HepG2 (cell line): Measurements from ENCODE around the gene IQCK. TPM values are rescaled to one million over a fixed set of nuclear protein-coding genes. Genes with fewer than 3 reads are reported as not detected.
A peak's percentile ranks its signal among the peaks of the same experiment; 100 is the strongest.

ENCODE experiments used
- ATAC-seq: fragments of 200-7000 bp; cut with Tn5 transposase; 3 replicates; pipeline ENCODE4 v1.9.1; 2020; ENCODE audit warnings: mild to moderate bottlenecking, moderate library complexity
- BruUV-seq: library from RNA; stranded (reverse); fragments of 400-500 nt; replicated peaks from 2 replicates; lab custom pipeline; 2021; lab: Mats Ljungman, UMichigan
- CTCF ChIA-PET: fragments of 300-600 bp; formaldehyde crosslinking; extraction: SDS; loops from one replicate; lab custom pipeline; 2021; ENCODE audit warnings: low total read pairs, inconsistent platforms, low intra/inter-chr PET ratio; lab: Yijun Ruan, JAX
- POLR2A ChIA-PET: fragments of 350-600 bp; sonication (Branson Sonifier 250); formaldehyde crosslinking; loops from one replicate; lab custom pipeline; 2020; ENCODE audit warnings: antibody characterized with exemption, inconsistent platforms; lab: Yijun Ruan, JAX
- DNase-seq: peaks from one replicate; pipeline ENCODE4 v3.0.0-alpha.2; 2015; ENCODE audit warnings: low spot score
- FAIRE-seq: peaks from 3 replicates; lab custom pipeline; 2011; peaks lifted over from hg19 to GRCh38; lab: Jason Lieb, UNC
- H2AFZ ChIP-seq: one replicate; pipeline ENCODE4 v1.6.1; 2011; ENCODE audit warnings: low read length, inconsistent platforms
- H3K27ac ChIP-seq: fragments of 300-600 bp; 3 replicates; pipeline ENCODE4 v1.8.0; 2011; ENCODE audit warnings: mixed run types, mild to moderate bottlenecking, mixed read lengths, low read length, inconsistent platforms; ENCODE audit not compliant: insufficient read depth; ENCODE audit errors: extremely low read length
- H3K27me3 ChIP-seq, 2 experiments: fragments of 200-600 bp in 1 of 2; 2 replicates in 1 of 2; 3 replicates in 1 of 2; pipeline versions ENCODE4 v1.6.0 to v1.8.0; 2011; ENCODE audit warnings: low read length in 2 of 2, mild to moderate bottlenecking in 2 of 2, moderate library complexity in 2 of 2, inconsistent platforms in 1 of 2; ENCODE audit not compliant: insufficient read depth in 2 of 2, control insufficient read depth in 1 of 2
- H3K36me3 ChIP-seq, 2 experiments: fragments of 200-600 bp in 1 of 2; replicated peaks in 1 of 2; 2 replicates in 1 of 2; 3 replicates in 1 of 2; pipeline versions ENCODE4 v1.5.1 to v1.8.0; 2011; ENCODE audit warnings: low read length in 2 of 2, inconsistent platforms in 1 of 2; ENCODE audit not compliant: insufficient read depth in 2 of 2, control insufficient read depth in 1 of 2
- H3K4me1 ChIP-seq: 2 replicates; pipeline ENCODE4 v1.5.1; 2012; ENCODE audit warnings: low read length, inconsistent platforms; ENCODE audit not compliant: insufficient read depth
- H3K4me2 ChIP-seq: 2 replicates; pipeline ENCODE4 v1.6.0; 2011; ENCODE audit warnings: low read depth, low read length, inconsistent platforms
- H3K4me3 ChIP-seq, 3 experiments: fragments of 200-600 bp in 1 of 3; sonication (generic), shearing (Covaris generic) in 1 of 3; replicated peaks in 1 of 3; 2 replicates each; pipeline ENCODE4 v1.5.1; 2011 to 2016; ENCODE audit warnings: low read length in 3 of 3, inconsistent platforms in 2 of 3, low read depth in 2 of 3, mild to moderate bottlenecking in 2 of 3, control low read depth in 1 of 3, mixed read lengths in 1 of 3; ENCODE audit not compliant: insufficient read depth in 1 of 3
- H3K79me2 ChIP-seq: one replicate; pipeline ENCODE4 v1.6.1; 2011; ENCODE audit warnings: low read length, inconsistent platforms; ENCODE audit not compliant: insufficient read depth
- H3K9ac ChIP-seq: 2 replicates; pipeline ENCODE4 v1.6.0; 2011; ENCODE audit warnings: mild to moderate bottlenecking, low read depth, low read length, inconsistent platforms; ENCODE audit not compliant: insufficient read depth
- H3K9me3 ChIP-seq: 2 replicates; pipeline ENCODE4 v1.5.1; 2012; ENCODE audit warnings: mild to moderate bottlenecking, low read length
- H4K20me1 ChIP-seq: 2 replicates; pipeline ENCODE4 v1.6.0; 2011; ENCODE audit warnings: inconsistent platforms, mild to moderate bottlenecking, low read length, moderate library complexity; ENCODE audit not compliant: insufficient read depth
- FOXK2 ChIP-seq: fragments of 450-650 bp; IDR thresholded peaks from 2 replicates; pipeline ENCODE4 v1.6.1; 2016
- FOXM1 ChIP-seq: sonication (generic); formaldehyde crosslinking; IDR thresholded peaks from 2 replicates; pipeline ENCODE4 v1.5.0; 2020; ENCODE audit warnings: missing genetic modification reagents
- IKZF1 ChIP-seq: fragments of 450-650 bp; IDR thresholded peaks from 2 replicates; pipeline ENCODE4 v1.7.1; 2016
- KLF6 ChIP-seq: IDR thresholded peaks from 2 replicates; pipeline ENCODE4 v1.8.0; 2016; ENCODE audit warnings: missing biosample characterization, missing genetic modification reagents
- MAFK ChIP-seq, 2 experiments: IDR thresholded peaks in 1 of 2; conservative IDR thresholded peaks in 1 of 2; 2 replicates each; pipeline ENCODE4 v1.6.1; 2011; ENCODE audit warnings: improper control_type of control experiment in 2 of 2, low read length in 2 of 2
- NR2F2 ChIP-seq: IDR thresholded peaks from 2 replicates; pipeline ENCODE4 v1.6.1; 2012; ENCODE audit warnings: low read depth, inconsistent platforms, borderline replicate concordance
- RELA ChIP-seq: sonication (generic); formaldehyde crosslinking; IDR thresholded peaks from 2 replicates; pipeline ENCODE4 v1.4.0; 2020; ENCODE audit warnings: missing genetic modification reagents
- SMAD1 ChIP-seq: sonication (generic); formaldehyde crosslinking; IDR thresholded peaks from 2 replicates; pipeline ENCODE4 v1.4.0; 2020; ENCODE audit warnings: missing genetic modification reagents, low read depth, mild to moderate bottlenecking, borderline replicate concordance
- SMYD3 ChIP-seq: sonication (generic); formaldehyde crosslinking; IDR thresholded peaks from 2 replicates; pipeline ENCODE4 v1.8.1; 2023; ENCODE audit warnings: mild to moderate bottlenecking, missing genetic modification reagents
- SNAPC2 ChIP-seq: sonication (generic); formaldehyde crosslinking; IDR thresholded peaks from 2 replicates; pipeline ENCODE4 v1.8.1; 2022; ENCODE audit warnings: mild to moderate bottlenecking, missing genetic modification reagents
- SOX5 ChIP-seq: IDR thresholded peaks from 2 replicates; pipeline ENCODE4 v1.6.1; 2016; ENCODE audit warnings: borderline replicate concordance
- SUZ12 ChIP-seq: fragments of 150-350 bp; IDR thresholded peaks from 2 replicates; pipeline ENCODE4 v1.6.1; 2014; ENCODE audit warnings: low read depth, low read length
- SYNCRIP ChIP-seq: fragments of 200-400 bp; formaldehyde crosslinking; IDR thresholded peaks from 2 replicates; pipeline ENCODE4 v1.6.1; 2018; ENCODE audit warnings: mild to moderate bottlenecking, low read depth, low read length; ENCODE audit not compliant: insufficient read depth
- TBX2 ChIP-seq: sonication (generic); formaldehyde crosslinking; IDR thresholded peaks from 2 replicates; pipeline ENCODE4 v1.5.0; 2020; ENCODE audit warnings: missing genetic modification reagents, mild to moderate bottlenecking, borderline replicate concordance
- TCF7 ChIP-seq: sonication (generic); IDR thresholded peaks from 2 replicates; pipeline ENCODE4 v1.6.1; 2016; ENCODE audit warnings: antibody characterized with exemption, low read depth
- TP53 ChIP-seq: sonication (generic); formaldehyde crosslinking; conservative IDR thresholded peaks from 2 replicates; pipeline ENCODE4 v1.4.0; 2020; ENCODE audit warnings: missing genetic modification reagents
- YEATS4 ChIP-seq: sonication (generic); formaldehyde crosslinking; IDR thresholded peaks from 2 replicates; pipeline ENCODE4 v1.4.0; 2020; ENCODE audit warnings: missing genetic modification reagents, borderline replicate concordance
- ZNF652 ChIP-seq: IDR thresholded peaks from 2 replicates; pipeline ENCODE4 v1.6.1; 2016; ENCODE audit warnings: low read depth, borderline replicate concordance
- ZSCAN9 ChIP-seq: IDR thresholded peaks from 2 replicates; pipeline ENCODE4 v1.6.1; 2016; ENCODE audit warnings: borderline replicate concordance
- WGBS: methylation state at CpG from one replicate; pipeline ENCODE4 v1.1.6; 2017; ENCODE audit warnings: low lambda C conversion rate; 5-methylcytosine and 5-hydroxymethylcytosine counted together
- in situ Hi-C: cut with HindIII; loops from 2 replicates; pipeline ENCODE4 v1.10.0; 2017; ENCODE audit warnings: low pct_unique_long_range_greater_than_20kb; ENCODE audit not compliant: extremely low pct_ligation_motif_present
- intact Hi-C: fragments of 100-400 bp; cut with micrococcal nuclease; formaldehyde crosslinking; loops from one replicate; pipeline ENCODE4 v1.10.0; 2022; ENCODE audit not compliant: unreplicated experiment
- polyA plus RNA-seq, 8 experiments: library from polyadenylated mRNA; depleted of rRNA in 3 of 8; stranded (reverse) in 7 of 8; unstranded in 1 of 8; fragments of >200 nt; fragmentation: Illumina TruSeq in 4 of 8; extraction: Trizol in 4 of 8; gene quantifications; 2 replicates each; pipeline versions ENCODE4 v1.2.1 to v1.2.3, GENCODE V29; 2011 to 2016; ENCODE audit warnings: low read depth in 4 of 8, missing spikeins in 1 of 8, mixed read lengths in 1 of 8; ENCODE audit not compliant: insufficient read depth in 1 of 8
- total RNA-seq, 5 experiments: library from RNA; depleted of rRNA; stranded (reverse); fragments of >200 nt; fragmentation: Illumina TruSeq; extraction: Trizol; gene quantifications; 2 replicates each; pipeline ENCODE4 v1.2.3, GENCODE V29; 2016; ENCODE audit warnings: low read depth in 1 of 5
- TF ChIP-seq, protein P1 (sequence below): IDR thresholded peaks from 2 replicates; pipeline ENCODE4 v1.6.1; 2012; ENCODE audit warnings: inconsistent platforms
- TF ChIP-seq, protein P2 (sequence below): IDR thresholded peaks from 2 replicates; pipeline ENCODE4 v1.6.1; 2012; ENCODE audit warnings: low read depth, low read length, improper control_type of control experiment

The IQCK gene
- total and polyA plus RNA-seq, 2 of the 13 experiments (the other 11 are each of a cell fraction or from before 2014, with no cell fraction given): 5.1 to 7.3 TPM

DNA sequence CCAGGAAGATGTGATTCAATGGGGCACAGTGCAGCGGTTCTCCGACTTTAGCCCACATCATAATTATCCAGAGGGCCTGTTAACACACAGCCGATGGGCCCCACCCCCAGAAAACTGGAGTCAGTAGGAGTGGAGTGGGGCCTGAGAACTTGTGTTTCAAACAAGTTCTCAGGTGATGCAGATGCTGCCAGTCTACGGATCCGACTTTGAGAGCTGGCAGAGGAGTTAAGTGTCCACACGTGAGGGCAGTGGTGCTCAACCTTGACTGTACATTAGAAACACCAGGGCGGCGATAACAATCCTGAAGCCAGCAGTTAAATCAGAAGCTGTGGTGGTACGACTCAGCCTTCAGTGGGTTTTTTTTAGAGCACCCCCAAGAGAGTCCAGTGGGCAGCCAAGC lies 91.6 kb downstream of the IQCK start (continued):
- TF ChIP-seq SUZ12 (no peak), SNAPC2 (CRISPR knock-in tag) (no peak), ZSCAN9 (CRISPR knock-in tag) (no peak), FOXM1 (CRISPR knock-in tag) (no peak), NR2F2 (no peak), KLF6 (CRISPR knock-in tag) (no peak), SMAD1 (CRISPR knock-in tag) (no peak), SYNCRIP (no peak), FOXK2 (no peak), YEATS4 (no peak), TCF7 (no peak)
- TF ChIP-seq, protein P1, sequence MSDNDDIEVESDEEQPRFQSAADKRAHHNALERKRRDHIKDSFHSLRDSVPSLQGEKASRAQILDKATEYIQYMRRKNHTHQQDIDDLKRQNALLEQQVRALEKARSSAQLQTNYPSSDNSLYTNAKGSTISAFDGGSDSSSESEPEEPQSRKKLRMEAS: no peak

GRCh38 chr16:19810817-19811731 lies 93.0 kb downstream of the IQCK start:
- in situ Hi-C loops: no loop called here
- Histone ChIP-seq H3K27ac (no peak overlapping the region), H4K20me1 (no peaks in the 10 kb centered on the region), H3K4me1 (peaks cover 25% of the 10 kb centered on the region), H2AFZ (peak overlapping the region; percentile 55), H3K79me2 (no peaks in the 10 kb centered on the region), H3K9me3 (peaks cover 11% of the 10 kb centered on the region), H3K4me3 (no peak overlapping the region; a peak in 1 of 6 replicates), H3K4me2 (peak overlapping the region; percentile 43), H3K27me3 (no peaks in the 10 kb centered on the region), H3K36me3 (no peaks in the 10 kb centered on the region), H3K9ac (no peak overlapping the region; the same call in 1 of the 2 replicates)
- no peak for TF ChIP-seq IKZF1
- TF ChIP-seq TP53 (CRISPR knock-in tag): no peak
- TF ChIP-seq RELA: peak; percentile 75; the same call in 1 of the 2 replicates
- TF ChIP-seq, protein P2, sequence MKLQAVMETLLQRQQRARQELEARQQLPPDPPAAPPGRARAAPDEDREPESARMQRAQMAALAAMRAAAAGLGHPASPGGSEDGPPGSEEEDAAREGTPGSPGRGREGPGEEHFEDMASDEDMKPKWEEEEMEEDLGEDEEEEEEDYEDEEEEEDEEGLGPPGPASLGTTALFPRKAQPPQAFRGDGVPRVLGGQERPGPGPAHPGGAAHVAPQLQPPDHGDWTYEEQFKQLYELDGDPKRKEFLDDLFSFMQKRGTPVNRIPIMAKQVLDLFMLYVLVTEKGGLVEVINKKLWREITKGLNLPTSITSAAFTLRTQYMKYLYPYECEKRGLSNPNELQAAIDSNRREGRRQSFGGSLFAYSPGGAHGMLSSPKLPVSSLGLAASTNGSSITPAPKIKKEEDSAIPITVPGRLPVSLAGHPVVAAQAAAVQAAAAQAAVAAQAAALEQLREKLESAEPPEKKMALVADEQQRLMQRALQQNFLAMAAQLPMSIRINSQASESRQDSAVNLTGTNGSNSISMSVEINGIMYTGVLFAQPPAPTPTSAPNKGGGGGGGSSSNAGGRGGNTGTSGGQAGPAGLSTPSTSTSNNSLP: peak; percentile 67; the same call in 1 of the 2 replicates
- TF ChIP-seq SOX5 (CRISPR knock-in tag): peak; percentile 12; the same call in 1 of the 2 replicates
- TF ChIP-seq ZNF652 (CRISPR knock-in tag): 0 out of 2 replicates have a peak, but pooled peaks have one; percentile 41
- TF ChIP-seq MAFK (conservative IDR thresholded peaks at IDR 0.05 in 1 of 2, IDR thresholded peaks at IDR 0.05 in 1 of 2; ENCODE audit: low read length in 2 of 2): peak in 1 of 2 experiments; percentile 6; a peak in 1 of 4 replicates
- no peak for TF ChIP-seq SMYD3
- no peak for TF ChIP-seq TBX2 (CRISPR knock-in tag)
- DNase-seq: peak; percentile 68
- peak; percentile 71 for ATAC-seq
- BruUV-seq: no TSS peak
- 28% methylated on average over 13 of the region's 13 CpGs for WGBS
- POLR2A ChIA-PET: interaction anchor here (0.6 kb wide), 1 partner anchor 108 kb away, joined by 3 read pairs; no protein-coding TSS in a partner anchor
- intact Hi-C loops: no loop called here
- peak; percentile 87 for FAIRE-seq
- CTCF ChIA-PET: no interaction called here
